NOMO-1 treated with dmso at 0.1 percent for 144 hours (cell line): ENCODE measurements around the gene RNASE8.

Source experiments
- DNase-seq: peaks from one replicate; lab custom pipeline; 2025; ENCODE audit not compliant: unreplicated experiment; lab: John Stamatoyannopoulos, UW

RNASE8 gene

GRCh38 chr14:21090194-21090939, 32.7 kb downstream of the RNASE8 start:
- no peak for DNase-seq

- no peak for DNase-seq
Measured at GRCh38 chr14:21090940-21091663, 33.5 kb downstream of the RNASE8 start.

DNA sequence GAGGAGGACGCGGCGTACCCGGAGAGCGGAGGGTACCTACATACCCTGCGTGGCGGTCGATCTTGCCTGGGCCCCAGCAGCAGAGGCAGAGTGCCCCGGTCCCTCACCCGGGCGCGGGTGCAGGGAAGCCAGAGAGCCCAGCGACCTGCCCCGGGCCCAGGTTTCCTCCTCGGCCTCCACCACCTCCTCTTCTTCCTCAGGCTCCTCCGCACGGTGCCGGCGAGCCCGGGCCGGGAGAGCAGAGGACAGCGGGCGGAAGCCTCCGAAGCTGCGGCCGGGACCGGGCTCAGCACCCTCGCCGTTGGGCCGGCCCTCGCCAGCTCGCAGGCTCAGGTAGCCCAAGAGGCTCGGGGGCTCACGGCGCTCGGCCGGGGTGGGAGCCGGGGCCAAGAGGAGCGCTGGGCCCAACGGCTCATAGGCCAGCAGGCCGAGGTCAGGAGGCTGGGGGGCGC, 34.2 kb downstream of the RNASE8 start:
- no peak for DNase-seq

DNA sequence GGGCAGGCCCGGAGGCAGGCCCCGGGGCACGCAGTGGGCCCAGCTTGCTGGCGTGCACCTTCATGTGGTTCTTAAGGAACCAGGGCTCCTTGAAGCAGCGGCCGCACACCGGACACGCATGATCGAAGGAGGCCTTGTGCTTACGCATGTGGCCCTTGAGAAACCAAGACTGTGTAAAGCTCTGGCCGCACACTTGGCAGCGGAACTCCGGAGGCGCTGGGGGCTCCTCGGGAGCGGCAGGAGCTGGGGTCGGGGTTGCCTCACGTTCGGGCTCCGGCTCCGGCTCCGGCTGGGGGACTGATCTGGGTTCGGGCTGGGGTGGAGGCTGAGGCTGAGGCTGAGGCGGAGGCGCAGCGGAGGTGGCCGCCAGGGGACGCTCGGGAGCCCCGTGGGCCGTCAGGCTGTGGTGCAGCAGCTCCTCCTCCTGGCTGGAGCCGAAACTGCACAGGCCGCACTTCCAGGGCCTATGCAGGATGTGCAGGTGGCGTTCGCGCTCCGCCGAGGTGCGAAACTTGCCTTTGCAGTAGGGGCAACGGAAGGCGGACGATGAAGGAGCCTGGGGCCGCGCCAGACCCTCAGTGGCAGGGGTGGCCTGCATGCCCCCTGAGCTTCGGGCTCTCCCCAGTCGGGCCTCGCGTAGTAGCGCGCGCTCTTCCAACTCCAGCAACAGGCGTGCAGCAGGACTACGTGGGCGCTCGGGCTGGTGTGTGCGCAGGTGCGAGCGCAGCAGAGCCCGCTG, 34.8 kb downstream of the RNASE8 start:
- peak; percentile 30 for DNase-seq

DNA sequence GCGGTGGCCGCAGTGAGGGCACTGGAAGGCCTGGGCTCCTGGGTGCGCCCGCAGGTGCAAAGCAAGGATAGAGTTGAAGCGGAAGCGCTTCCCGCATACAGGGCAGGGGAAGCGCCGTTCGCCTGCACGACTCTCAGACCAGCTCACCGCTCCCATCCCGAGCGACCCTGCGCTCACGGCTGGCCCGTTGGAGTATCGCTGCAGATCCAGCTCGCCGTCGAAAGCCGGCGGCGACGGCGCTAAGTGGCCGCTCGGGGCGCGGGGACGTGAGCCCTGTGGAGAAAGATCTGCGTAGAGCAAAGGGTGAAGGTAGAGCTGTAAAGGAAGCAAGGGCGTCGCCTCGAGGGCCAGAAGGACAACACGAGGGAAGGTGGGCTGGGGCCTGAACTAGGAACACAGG, 35.4 kb downstream of the RNASE8 start:
- DNase-seq, result no peak

DNA sequence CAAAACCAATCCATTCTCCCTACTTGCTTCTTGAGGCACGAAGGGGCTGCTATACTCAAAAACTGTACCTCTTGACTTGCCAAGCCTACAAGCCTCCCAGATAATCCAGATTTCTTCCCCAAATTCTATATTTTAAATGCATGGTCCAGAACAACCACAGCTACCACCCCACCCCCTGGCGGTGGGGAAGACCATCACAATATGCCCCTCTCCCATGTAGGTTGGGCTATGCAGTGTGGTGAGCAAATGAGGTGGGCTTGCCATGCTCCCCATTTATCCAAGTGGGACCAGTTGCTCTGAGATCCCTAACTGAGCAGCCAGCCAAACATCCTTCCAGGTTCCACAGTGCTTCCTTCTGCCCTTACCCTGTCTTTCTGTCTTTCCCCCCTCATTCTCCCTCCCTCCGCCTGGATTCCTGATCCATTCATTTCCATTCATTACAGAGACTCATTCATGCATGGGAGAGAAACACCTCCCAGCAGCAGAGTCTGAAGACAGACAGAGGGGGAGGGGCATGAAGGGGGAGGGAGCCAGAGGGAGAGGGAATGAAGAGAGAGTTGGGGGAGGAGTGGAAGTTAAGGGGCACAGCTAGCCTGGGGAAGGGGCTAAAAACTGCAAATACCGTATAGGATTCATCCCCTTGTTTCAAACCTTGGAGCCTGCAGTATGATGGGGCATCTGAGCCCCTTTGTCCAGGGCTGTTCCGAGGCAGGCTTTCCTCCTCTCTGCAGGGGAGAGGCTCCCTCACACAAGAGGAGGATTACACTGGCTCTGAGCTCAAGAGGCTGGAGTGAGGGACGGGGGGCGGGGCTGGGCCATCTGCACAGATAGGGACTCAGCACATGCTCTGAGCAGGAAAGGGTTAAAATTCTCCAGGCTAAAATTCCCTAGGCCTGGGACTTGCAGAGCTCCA, 36.4 kb downstream of the RNASE8 start:
- DNase-seq, result no peak

- no peak for DNase-seq
Measured at GRCh38 chr14:21095430-21096205, 38.0 kb downstream of the RNASE8 start.

DNA sequence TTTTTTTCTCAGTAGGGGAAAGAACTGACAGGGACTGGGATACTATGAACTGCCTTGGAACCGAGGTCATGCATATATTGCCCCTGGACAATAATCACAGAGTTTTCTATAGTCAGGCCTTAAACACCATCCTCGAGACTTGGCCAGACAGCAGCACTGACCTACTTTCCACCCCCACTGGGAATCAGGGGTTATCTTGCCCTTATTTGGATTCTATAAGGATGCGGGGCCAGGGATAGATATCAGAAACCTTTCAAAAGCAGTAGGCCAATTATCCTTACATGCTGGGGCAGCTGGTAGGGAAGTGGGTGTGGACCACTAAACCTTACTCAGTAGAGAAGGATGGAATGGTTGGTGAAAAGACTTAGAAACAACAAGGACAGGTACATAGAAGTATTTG, 38.8 kb downstream of the RNASE8 start:
- DNase-seq, result no peak

DNA sequence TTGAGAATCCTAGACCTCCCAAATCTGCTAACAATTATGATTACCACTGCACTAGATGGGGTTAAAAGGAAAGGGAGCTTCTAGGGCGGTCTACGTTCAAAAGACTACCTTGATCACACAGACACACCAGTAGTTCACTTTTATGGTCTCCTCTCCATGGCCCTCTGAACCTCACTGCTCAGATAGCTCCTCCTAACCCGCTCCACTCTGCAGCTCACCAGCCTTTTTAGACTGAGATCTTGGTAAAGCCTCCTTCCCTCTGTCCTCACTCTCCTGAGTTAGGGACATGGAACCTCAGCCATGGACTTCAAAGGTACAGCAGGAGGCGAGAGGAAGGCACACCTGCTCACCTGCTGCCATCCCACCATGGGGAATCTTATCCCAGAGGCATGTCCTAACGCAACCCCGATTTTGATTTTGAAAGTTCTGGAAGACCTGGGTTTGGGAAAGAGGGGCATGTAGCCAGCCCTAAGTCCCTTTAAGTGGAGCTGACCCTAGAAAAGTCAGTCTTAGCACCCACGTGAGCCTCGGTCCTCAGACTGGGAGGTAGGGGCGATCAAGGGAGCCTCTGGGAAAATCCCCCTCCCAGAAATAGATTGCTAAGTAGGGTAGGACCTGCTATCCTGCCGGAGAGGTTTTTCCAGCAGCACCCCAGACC, 39.5 kb downstream of the RNASE8 start:
- no peak for DNase-seq

- no peak for DNase-seq
Measured at GRCh38 chr14:21097636-21098075, 40.0 kb downstream of the RNASE8 start.

DNA sequence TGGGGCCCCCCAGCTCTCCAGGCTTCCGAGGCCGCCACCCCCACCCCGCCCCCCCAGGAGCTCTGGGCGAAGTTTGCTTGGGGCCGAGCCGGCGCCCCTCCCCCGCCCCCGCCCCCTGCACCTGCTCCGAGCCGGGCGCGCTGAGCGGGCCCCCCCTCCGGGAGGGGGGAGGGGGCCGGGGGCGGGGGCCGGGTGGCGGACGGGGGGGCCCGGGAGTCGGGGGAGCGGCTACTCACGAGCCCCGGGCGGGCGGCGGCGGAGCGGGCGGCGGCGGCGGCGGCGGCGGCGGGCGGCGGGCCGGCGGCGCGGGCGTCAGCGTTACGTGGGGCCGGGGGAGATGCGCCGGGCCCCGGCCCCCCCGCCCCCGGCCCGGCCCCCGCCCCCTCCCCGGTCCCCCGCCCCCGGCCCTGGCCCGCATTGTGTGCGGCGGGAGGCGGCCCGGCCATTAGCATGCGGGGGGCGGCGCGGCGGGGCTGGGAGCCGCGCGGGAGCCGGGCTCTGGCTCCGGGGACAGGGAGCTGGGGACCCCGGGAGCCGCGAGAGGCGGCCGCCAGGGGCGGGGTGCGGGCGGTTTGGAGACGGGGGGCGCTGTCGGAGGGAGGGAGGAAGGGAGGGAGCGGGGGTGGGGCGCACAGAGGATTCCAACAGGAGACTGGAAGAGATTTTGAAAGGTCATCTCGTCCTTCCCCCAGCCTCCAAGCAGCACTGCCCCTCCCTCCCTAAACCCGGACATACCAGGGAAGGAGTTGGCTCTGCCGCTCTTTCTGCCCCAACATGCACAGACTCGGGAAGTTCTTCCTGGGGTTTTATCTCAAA, 40.7 kb downstream of the RNASE8 start, which contains the start of gene ZNF219:
TSS of gene ZNF219 (minus strand) at position 580 of the 816 bp plus-strand sequence. CDS start 5,064 bp downstream, outside the sequence.
- no peak for DNase-seq

GRCh38 chr14:21098892-21099595, 41.4 kb downstream of the RNASE8 start:
- no peak for DNase-seq

DNA sequence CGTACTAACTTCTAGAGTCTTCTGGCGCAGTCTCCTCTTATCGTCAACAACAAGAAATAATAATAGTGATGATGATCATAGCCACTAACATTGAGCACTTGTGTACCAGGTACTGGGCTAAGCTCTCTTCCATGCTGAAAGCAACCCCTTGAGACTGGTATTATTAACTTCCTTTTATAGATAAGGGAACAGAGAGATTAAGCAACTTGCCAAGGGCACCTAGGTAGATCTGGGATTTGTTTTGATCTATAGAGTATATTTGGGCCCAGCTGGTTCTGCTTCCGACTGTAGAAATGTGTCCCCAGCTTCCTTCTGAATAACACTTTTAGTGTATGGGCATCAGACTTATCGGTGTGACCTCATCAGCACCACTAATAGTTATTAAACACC, 42.0 kb downstream of the RNASE8 start:
- no peak for DNase-seq

DNA sequence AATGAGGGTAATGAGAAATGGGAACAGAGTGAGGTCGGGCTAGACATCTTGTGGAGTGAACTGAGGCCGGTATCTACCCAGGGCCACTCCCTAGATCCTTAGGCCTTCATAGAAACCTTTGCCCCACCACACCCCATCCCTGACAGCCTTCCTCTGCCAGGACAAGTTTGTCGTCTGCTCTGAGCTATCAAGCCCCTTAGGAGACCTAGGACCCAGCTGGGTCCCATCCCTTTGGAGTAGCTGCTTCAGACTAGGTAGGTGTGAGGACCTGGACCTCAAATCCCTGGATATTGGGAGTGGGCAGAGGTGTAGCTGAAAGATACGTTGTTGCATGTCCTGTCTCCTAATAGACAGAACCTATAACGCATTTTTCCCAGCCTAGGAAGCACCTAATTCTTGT, 43.3 kb downstream of the RNASE8 start, which contains the start of gene TMEM253:
TSS of gene TMEM253 (plus strand) at position 136 of the 400 bp plus-strand sequence. CDS start 278 bp downstream, outside the sequence.
- DNase-seq, result no peak

DNA sequence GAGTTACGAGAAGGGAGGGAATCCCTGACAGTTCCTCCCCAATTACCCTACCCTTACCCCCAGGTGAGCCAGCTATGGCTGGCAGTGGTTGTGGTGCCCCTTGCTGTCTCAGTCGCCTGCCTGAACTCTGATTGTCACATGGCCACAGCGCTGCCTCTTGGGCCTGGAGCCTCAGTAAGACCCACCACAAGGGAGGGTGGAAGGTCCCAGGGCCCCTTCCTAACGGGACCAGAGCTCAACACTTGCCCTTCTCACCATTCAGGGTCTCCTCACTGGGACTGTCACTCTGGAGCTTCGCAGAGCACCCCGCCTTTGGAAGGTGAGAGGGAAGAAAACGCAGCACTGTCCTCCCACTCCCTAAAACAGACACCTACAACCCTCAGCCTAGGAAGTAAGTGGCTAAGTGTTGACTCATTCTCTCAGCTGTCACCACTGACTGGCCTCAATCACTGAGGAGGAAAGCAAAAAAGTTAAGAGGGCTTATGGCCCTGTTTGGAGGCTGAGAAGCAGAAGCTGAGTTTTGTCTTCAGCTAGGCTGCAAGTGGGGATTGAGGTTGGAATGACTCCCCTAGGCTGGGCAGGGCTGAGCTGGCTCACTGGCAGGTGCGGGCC, 44.3 kb downstream of the RNASE8 start:
- DNase-seq, result no peak

- DNase-seq, result no peak
Measured at GRCh38 chr14:21102521-21103410, 45.1 kb downstream of the RNASE8 start.
